ENCODE data around the gene PHF21A.

- TF ChIP-seq ZNF274 (IDR thresholded peaks at IDR 0.05; ENCODE audit: low read depth, low read length) (no peak), YY1 (IDR thresholded peaks at IDR 0.05; ENCODE audit: insufficient read depth, insufficient read length) (no peak), SUZ12 (IDR thresholded peaks at IDR 0.05; ENCODE audit: extremely low read depth, insufficient read depth, insufficient read length) (no peak)
These were observed 123.7 kb downstream of the PHF21A start for GRCh38 chr11:45997599-45997998.
